SK-N-SH (cell line): ENCODE measurements around the gene MAPK9. TPM values are rescaled to one million over a fixed set of nuclear protein-coding genes. Genes with fewer than 3 reads are reported as not detected.

Source experiments
- CTCF ChIA-PET: fragments of 300-600, 350-600 bp; formaldehyde crosslinking; extraction: SDS; loops from one replicate; lab custom pipeline; 2021; lab: Yijun Ruan, JAX
- POLR2A ChIA-PET: fragments of 350-600 bp; sonication (Branson Sonifier 250); formaldehyde crosslinking; extraction: SDS; loops from one replicate; lab custom pipeline; 2020; ENCODE audit warnings: antibody characterized with exemption, inconsistent platforms; lab: Yijun Ruan, JAX
- DNase-seq: peaks from one replicate; pipeline ENCODE4 v3.0.0; 2012
- H2AFZ ChIP-seq: fragments of 200-600 bp; sonication (generic); 2 replicates; pipeline ENCODE4 v1.8.1; 2016; ENCODE audit warnings: antibody characterized with exemption, mild to moderate bottlenecking, low read depth
- H3F3A ChIP-seq: fragments of 200-600 bp; sonication (generic); replicated peaks from 2 replicates; pipeline ENCODE3; 2016; ENCODE audit warnings: antibody characterized with exemption, mild to moderate bottlenecking; ENCODE audit not compliant: insufficient read depth
- H3K27ac ChIP-seq, 2 experiments: fragments of 200-500 bp in 1 of 2; fragments of 200-600 bp in 1 of 2; sonication (Bioruptor generic) in 1 of 2; sonication (generic), shearing (Covaris generic) in 1 of 2; 2 replicates each; pipeline versions ENCODE4 v1.5.1 to v1.6.1; 2014 to 2016; ENCODE audit warnings: low read depth in 2 of 2, inconsistent platforms in 1 of 2, low read length in 1 of 2, mild to moderate bottlenecking in 1 of 2, mixed read lengths in 1 of 2
- H3K27me3 ChIP-seq: fragments of 200-600 bp; sonication (generic), shearing (Covaris generic); 2 replicates; pipeline ENCODE4 v1.6.1; 2016; ENCODE audit warnings: mixed run types; ENCODE audit not compliant: insufficient read depth
- H3K36me3 ChIP-seq, 2 experiments: fragments of 200-500 bp in 1 of 2; fragments of 200-600 bp in 1 of 2; sonication (Bioruptor generic) in 1 of 2; sonication (generic) in 1 of 2; replicated peaks in 1 of 2; 2 replicates each; pipeline versions ENCODE3 to v1.5.1; 2014 to 2016; ENCODE audit warnings: low read length in 1 of 2, mild to moderate bottlenecking in 1 of 2; ENCODE audit not compliant: insufficient read depth in 2 of 2, control insufficient read depth in 1 of 2
- H3K4me1 ChIP-seq, 2 experiments: fragments of 200-500 bp in 1 of 2; fragments of 200-600 bp in 1 of 2; sonication (Bioruptor generic) in 1 of 2; sonication (generic), shearing (Covaris generic) in 1 of 2; 2 replicates each; pipeline versions ENCODE4 v1.5.1 to v1.6.1; 2014 to 2016; ENCODE audit warnings: low read depth in 1 of 2, low read length in 1 of 2, mixed run types in 1 of 2; ENCODE audit not compliant: insufficient read depth in 2 of 2, control insufficient read depth in 1 of 2
- H3K4me2 ChIP-seq: fragments of 200-600 bp; sonication (generic), shearing (Covaris generic); 2 replicates; pipeline ENCODE4 v1.6.1; 2017; ENCODE audit warnings: mixed run types
- H3K4me3 ChIP-seq, 2 experiments: fragments of 200-500 bp in 1 of 2; fragments of 200-600 bp in 1 of 2; sonication (Bioruptor generic) in 1 of 2; sonication (generic), shearing (Covaris generic) in 1 of 2; 2 replicates each; pipeline versions ENCODE4 v1.5.1 to v1.8.1; 2014 to 2016; ENCODE audit warnings: low read depth in 2 of 2, inconsistent platforms in 1 of 2, low read length in 1 of 2, mild to moderate bottlenecking in 1 of 2, mixed read lengths in 1 of 2, moderate library complexity in 1 of 2
- H3K79me2 ChIP-seq: fragments of 200-600 bp; sonication (generic); 2 replicates; pipeline ENCODE4 v1.8.1; 2017; ENCODE audit warnings: mild to moderate bottlenecking; ENCODE audit not compliant: insufficient read depth
- H3K9ac ChIP-seq: fragments of 200-600 bp; sonication (generic); 2 replicates; pipeline ENCODE4 v1.6.1; 2017; ENCODE audit warnings: mixed run types
- H3K9me2 ChIP-seq: fragments of 200-600 bp; sonication (generic); 2 replicates; pipeline ENCODE4 v1.6.1; 2017; ENCODE audit warnings: mixed run types
- H3K9me3 ChIP-seq: fragments of 200-600 bp; sonication (generic); 2 replicates; pipeline ENCODE4 v1.6.1; 2017; ENCODE audit warnings: mixed run types, mild to moderate bottlenecking, moderate library complexity
- H4K20me1 ChIP-seq: fragments of 200-600 bp; sonication (generic); 2 replicates; pipeline ENCODE4 v1.6.1; 2017; ENCODE audit warnings: mild to moderate bottlenecking, mixed run types; ENCODE audit not compliant: insufficient read depth
- CHD2 ChIP-seq: fragments of 150-350 bp; IDR thresholded peaks from 2 replicates; pipeline ENCODE4 v1.6.1; 2018; ENCODE audit warnings: low read length; ENCODE audit not compliant: partially characterized antibody
- ELF1 ChIP-seq: IDR thresholded peaks from 2 replicates; pipeline ENCODE4 v1.4.0; 2012
- FOXJ3 ChIP-seq: sonication (generic); formaldehyde crosslinking; IDR thresholded peaks from 2 replicates; pipeline ENCODE4 v1.5.1; 2020; ENCODE audit warnings: mild to moderate bottlenecking, missing genetic modification reagents
- GABPA ChIP-seq: IDR thresholded peaks from 2 replicates; pipeline ENCODE4 v1.4.0; 2012; ENCODE audit warnings: low read depth, mild to moderate bottlenecking
- JUND ChIP-seq: IDR thresholded peaks from 2 replicates; pipeline ENCODE4 v1.4.0; 2012
- MXI1 ChIP-seq: IDR thresholded peaks from 2 replicates; pipeline ENCODE4 v1.6.1; 2012; ENCODE audit warnings: mild to moderate bottlenecking, low read depth, low read length, improper control_type of control experiment
- RAD21 ChIP-seq: IDR thresholded peaks from 2 replicates; pipeline ENCODE4 v1.6.1; 2012; ENCODE audit warnings: mild to moderate bottlenecking, low read length
- SMC3 ChIP-seq: IDR thresholded peaks from 2 replicates; pipeline ENCODE4 v1.6.1; 2012; ENCODE audit warnings: low read depth, low read length, improper control_type of control experiment
- TAF1 ChIP-seq: IDR thresholded peaks from 2 replicates; pipeline ENCODE4 v1.6.1; 2012; ENCODE audit warnings: low read depth, mild to moderate bottlenecking, low read length, moderate library complexity, borderline replicate concordance
- WGBS: methylation state at CpG from one replicate; pipeline ENCODE4 v1.1.6; 2017; ENCODE audit warnings: low lambda C conversion rate; 5-methylcytosine and 5-hydroxymethylcytosine counted together
- polyA plus RNA-seq, 3 experiments: library from polyadenylated mRNA; depleted of rRNA; stranded (reverse); fragments of >200 nt; gene quantifications; 2 replicates each; pipeline ENCODE4 v1.2.3, GENCODE V29; 2012
- TF ChIP-seq, protein P1 (sequence below): IDR thresholded peaks from 2 replicates; pipeline ENCODE4 v1.4.0; 2012; ENCODE audit warnings: low read depth, borderline replicate concordance
- TF ChIP-seq, protein P2 (sequence below): fragments of 150-350 bp; IDR thresholded peaks from 2 replicates; pipeline ENCODE4 v1.6.1; 2016; ENCODE audit warnings: mild to moderate bottlenecking, low read depth, low read length
- TF ChIP-seq, protein P3 (sequence below): fragments of 200-600 bp; sonication (generic); IDR thresholded peaks from 2 replicates; pipeline ENCODE4 v1.6.1; 2017; ENCODE audit warnings: antibody characterized with exemption, mild to moderate bottlenecking, moderate library complexity

MAPK9 gene
- polyA plus RNA-seq, 1 of the 3 experiments (the other 2 are of a cell fraction): 23.9 TPM

DNA sequence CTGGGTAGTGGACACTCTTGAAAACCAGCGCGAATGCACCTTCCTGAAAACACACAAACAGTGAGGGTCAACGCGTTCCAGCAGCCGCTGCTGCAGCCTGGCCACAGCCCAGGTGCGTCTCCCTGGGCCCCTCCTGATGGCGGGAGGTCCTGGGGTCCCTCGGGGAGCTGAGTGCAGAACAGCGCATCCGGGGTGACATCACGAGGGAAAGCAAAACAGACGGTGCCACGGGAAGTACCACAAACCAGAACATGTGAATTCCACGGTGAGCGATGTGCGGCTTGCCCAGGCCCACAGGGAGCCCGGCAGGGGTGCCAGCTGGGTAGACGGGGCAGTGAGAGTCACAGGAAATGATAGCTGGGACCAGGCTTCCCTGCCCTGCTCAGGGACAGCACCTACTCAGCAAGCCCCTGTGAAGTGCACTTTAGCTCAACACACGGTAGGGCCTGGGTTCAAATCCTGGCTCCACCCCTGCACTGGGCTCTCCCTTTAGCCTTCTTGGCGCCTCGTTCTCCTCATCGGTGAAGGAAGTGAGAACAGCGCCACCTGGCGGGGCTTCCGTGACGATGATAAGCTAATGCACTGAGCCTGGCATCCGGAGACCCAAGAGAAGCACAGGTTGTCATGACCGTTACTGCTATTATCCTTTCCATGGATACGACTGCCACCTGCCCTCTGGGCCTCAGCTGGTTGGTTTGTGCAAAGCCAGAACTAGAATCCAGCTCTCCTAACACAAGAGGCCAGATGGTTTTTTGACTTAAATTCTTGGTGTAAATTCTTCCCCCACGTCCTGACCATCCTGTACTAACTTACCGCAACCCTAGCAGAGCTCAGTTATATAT, 36.6 kb upstream of the MAPK9 start:
- no peaks in the 10 kb centered on the region for H3K36me3 ChIP-seq
- no peak overlapping the region for H3K27ac ChIP-seq
- H3K4me1 ChIP-seq: peaks cover 0 to 12% of the 10 kb centered on the region in 2 experiments; a peak in 2 of 4 replicates
- no peaks in the 10 kb centered on the region for H4K20me1 ChIP-seq
- H3K79me2 ChIP-seq: no peaks in the 10 kb centered on the region
- H3F3A ChIP-seq: peaks cover 21% of the 10 kb centered on the region
- TF ChIP-seq MXI1 (no peak), CHD2 (peak; percentile 30), SMC3 (peak; percentile 77), RAD21 (peak; percentile 73), JUND (no peak), FOXJ3 (no peak), TAF1 (no peak), GABPA (no peak), ELF1 (no peak)
- TF ChIP-seq, protein P1, sequence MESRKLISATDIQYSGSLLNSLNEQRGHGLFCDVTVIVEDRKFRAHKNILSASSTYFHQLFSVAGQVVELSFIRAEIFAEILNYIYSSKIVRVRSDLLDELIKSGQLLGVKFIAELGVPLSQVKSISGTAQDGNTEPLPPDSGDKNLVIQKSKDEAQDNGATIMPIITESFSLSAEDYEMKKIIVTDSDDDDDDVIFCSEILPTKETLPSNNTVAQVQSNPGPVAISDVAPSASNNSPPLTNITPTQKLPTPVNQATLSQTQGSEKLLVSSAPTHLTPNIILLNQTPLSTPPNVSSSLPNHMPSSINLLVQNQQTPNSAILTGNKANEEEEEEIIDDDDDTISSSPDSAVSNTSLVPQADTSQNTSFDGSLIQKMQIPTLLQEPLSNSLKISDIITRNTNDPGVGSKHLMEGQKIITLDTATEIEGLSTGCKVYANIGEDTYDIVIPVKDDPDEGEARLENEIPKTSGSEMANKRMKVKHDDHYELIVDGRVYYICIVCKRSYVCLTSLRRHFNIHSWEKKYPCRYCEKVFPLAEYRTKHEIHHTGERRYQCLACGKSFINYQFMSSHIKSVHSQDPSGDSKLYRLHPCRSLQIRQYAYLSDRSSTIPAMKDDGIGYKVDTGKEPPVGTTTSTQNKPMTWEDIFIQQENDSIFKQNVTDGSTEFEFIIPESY: no peak
- TF ChIP-seq, protein P2, sequence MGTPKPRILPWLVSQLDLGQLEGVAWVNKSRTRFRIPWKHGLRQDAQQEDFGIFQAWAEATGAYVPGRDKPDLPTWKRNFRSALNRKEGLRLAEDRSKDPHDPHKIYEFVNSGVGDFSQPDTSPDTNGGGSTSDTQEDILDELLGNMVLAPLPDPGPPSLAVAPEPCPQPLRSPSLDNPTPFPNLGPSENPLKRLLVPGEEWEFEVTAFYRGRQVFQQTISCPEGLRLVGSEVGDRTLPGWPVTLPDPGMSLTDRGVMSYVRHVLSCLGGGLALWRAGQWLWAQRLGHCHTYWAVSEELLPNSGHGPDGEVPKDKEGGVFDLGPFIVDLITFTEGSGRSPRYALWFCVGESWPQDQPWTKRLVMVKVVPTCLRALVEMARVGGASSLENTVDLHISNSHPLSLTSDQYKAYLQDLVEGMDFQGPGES: no peak
- TF ChIP-seq, protein P3, sequence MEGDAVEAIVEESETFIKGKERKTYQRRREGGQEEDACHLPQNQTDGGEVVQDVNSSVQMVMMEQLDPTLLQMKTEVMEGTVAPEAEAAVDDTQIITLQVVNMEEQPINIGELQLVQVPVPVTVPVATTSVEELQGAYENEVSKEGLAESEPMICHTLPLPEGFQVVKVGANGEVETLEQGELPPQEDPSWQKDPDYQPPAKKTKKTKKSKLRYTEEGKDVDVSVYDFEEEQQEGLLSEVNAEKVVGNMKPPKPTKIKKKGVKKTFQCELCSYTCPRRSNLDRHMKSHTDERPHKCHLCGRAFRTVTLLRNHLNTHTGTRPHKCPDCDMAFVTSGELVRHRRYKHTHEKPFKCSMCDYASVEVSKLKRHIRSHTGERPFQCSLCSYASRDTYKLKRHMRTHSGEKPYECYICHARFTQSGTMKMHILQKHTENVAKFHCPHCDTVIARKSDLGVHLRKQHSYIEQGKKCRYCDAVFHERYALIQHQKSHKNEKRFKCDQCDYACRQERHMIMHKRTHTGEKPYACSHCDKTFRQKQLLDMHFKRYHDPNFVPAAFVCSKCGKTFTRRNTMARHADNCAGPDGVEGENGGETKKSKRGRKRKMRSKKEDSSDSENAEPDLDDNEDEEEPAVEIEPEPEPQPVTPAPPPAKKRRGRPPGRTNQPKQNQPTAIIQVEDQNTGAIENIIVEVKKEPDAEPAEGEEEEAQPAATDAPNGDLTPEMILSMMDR: peak; percentile 81
- H3K27me3 ChIP-seq: no peaks in the 10 kb centered on the region
- CTCF ChIA-PET: interaction anchor here (0.6 to 11.1 kb wide), 67 partner anchors 9 to 502 kb away, joined by 3 to 171 read pairs (median 5); partner anchors contain the start of genes CNOT6, GFPT2, MAPK9 and RASGEF1C
- POLR2A ChIA-PET: interaction anchor here (1.2 kb wide), 1 partner anchor 34 kb away, joined by 4 read pairs; no protein-coding TSS in a partner anchor
- H3K9ac ChIP-seq: no peak overlapping the region
- H2AFZ ChIP-seq: no peak overlapping the region
- 54% methylated on average over 31 of the region's 31 CpGs for WGBS
- peak; percentile 87 for DNase-seq
- H3K9me2 ChIP-seq: no peaks in the 10 kb centered on the region
- no peaks in the 10 kb centered on the region for H3K9me3 ChIP-seq
- H3K4me3 ChIP-seq: no peak overlapping the region; a peak in 1 of 4 replicates
- H3K4me2 ChIP-seq: no peak overlapping the region
